SK-N-SH (cell line): ENCODE data around the gene FADD. TPM values are rescaled to one million over a fixed set of nuclear protein-coding genes. Genes with fewer than 3 reads are reported as not detected.

Source experiments
- CTCF ChIA-PET: fragments of 300-600, 350-600 bp; formaldehyde crosslinking; extraction: SDS; loops from one replicate; lab custom pipeline; 2021; lab: Yijun Ruan, JAX
- POLR2A ChIA-PET: fragments of 350-600 bp; sonication (Branson Sonifier 250); formaldehyde crosslinking; extraction: SDS; loops from one replicate; lab custom pipeline; 2020; ENCODE audit warnings: antibody characterized with exemption, inconsistent platforms; lab: Yijun Ruan, JAX
- DNase-seq: peaks from one replicate; pipeline ENCODE4 v3.0.0; 2012
- H2AFZ ChIP-seq: fragments of 200-600 bp; sonication (generic); 2 replicates; pipeline ENCODE4 v1.8.1; 2016; ENCODE audit warnings: antibody characterized with exemption, mild to moderate bottlenecking, low read depth
- H3F3A ChIP-seq: fragments of 200-600 bp; sonication (generic); replicated peaks from 2 replicates; pipeline ENCODE3; 2016; ENCODE audit warnings: antibody characterized with exemption, mild to moderate bottlenecking; ENCODE audit not compliant: insufficient read depth
- H3K27ac ChIP-seq, 2 experiments: fragments of 200-500 bp in 1 of 2; fragments of 200-600 bp in 1 of 2; sonication (Bioruptor generic) in 1 of 2; sonication (generic), shearing (Covaris generic) in 1 of 2; 2 replicates each; pipeline versions ENCODE4 v1.5.1 to v1.6.1; 2014 to 2016; ENCODE audit warnings: low read depth in 2 of 2, inconsistent platforms in 1 of 2, low read length in 1 of 2, mild to moderate bottlenecking in 1 of 2, mixed read lengths in 1 of 2
- H3K27me3 ChIP-seq: fragments of 200-600 bp; sonication (generic), shearing (Covaris generic); 2 replicates; pipeline ENCODE4 v1.6.1; 2016; ENCODE audit warnings: mixed run types; ENCODE audit not compliant: insufficient read depth
- H3K36me3 ChIP-seq, 2 experiments: fragments of 200-500 bp in 1 of 2; fragments of 200-600 bp in 1 of 2; sonication (Bioruptor generic) in 1 of 2; sonication (generic) in 1 of 2; replicated peaks in 1 of 2; 2 replicates each; pipeline versions ENCODE3 to v1.5.1; 2014 to 2016; ENCODE audit warnings: low read length in 1 of 2, mild to moderate bottlenecking in 1 of 2; ENCODE audit not compliant: insufficient read depth in 2 of 2, control insufficient read depth in 1 of 2
- H3K4me1 ChIP-seq, 2 experiments: fragments of 200-500 bp in 1 of 2; fragments of 200-600 bp in 1 of 2; sonication (Bioruptor generic) in 1 of 2; sonication (generic), shearing (Covaris generic) in 1 of 2; 2 replicates each; pipeline versions ENCODE4 v1.5.1 to v1.6.1; 2014 to 2016; ENCODE audit warnings: low read depth in 1 of 2, low read length in 1 of 2, mixed run types in 1 of 2; ENCODE audit not compliant: insufficient read depth in 2 of 2, control insufficient read depth in 1 of 2
- H3K4me2 ChIP-seq: fragments of 200-600 bp; sonication (generic), shearing (Covaris generic); 2 replicates; pipeline ENCODE4 v1.6.1; 2017; ENCODE audit warnings: mixed run types
- H3K4me3 ChIP-seq, 2 experiments: fragments of 200-500 bp in 1 of 2; fragments of 200-600 bp in 1 of 2; sonication (Bioruptor generic) in 1 of 2; sonication (generic), shearing (Covaris generic) in 1 of 2; 2 replicates each; pipeline versions ENCODE4 v1.5.1 to v1.8.1; 2014 to 2016; ENCODE audit warnings: low read depth in 2 of 2, inconsistent platforms in 1 of 2, low read length in 1 of 2, mild to moderate bottlenecking in 1 of 2, mixed read lengths in 1 of 2, moderate library complexity in 1 of 2
- H3K79me2 ChIP-seq: fragments of 200-600 bp; sonication (generic); 2 replicates; pipeline ENCODE4 v1.8.1; 2017; ENCODE audit warnings: mild to moderate bottlenecking; ENCODE audit not compliant: insufficient read depth
- H3K9ac ChIP-seq: fragments of 200-600 bp; sonication (generic); 2 replicates; pipeline ENCODE4 v1.6.1; 2017; ENCODE audit warnings: mixed run types
- H3K9me2 ChIP-seq: fragments of 200-600 bp; sonication (generic); 2 replicates; pipeline ENCODE4 v1.6.1; 2017; ENCODE audit warnings: mixed run types
- H3K9me3 ChIP-seq: fragments of 200-600 bp; sonication (generic); 2 replicates; pipeline ENCODE4 v1.6.1; 2017; ENCODE audit warnings: mixed run types, mild to moderate bottlenecking, moderate library complexity
- H4K20me1 ChIP-seq: fragments of 200-600 bp; sonication (generic); 2 replicates; pipeline ENCODE4 v1.6.1; 2017; ENCODE audit warnings: mild to moderate bottlenecking, mixed run types; ENCODE audit not compliant: insufficient read depth
- CHD2 ChIP-seq: fragments of 150-350 bp; IDR thresholded peaks from 2 replicates; pipeline ENCODE4 v1.6.1; 2018; ENCODE audit warnings: low read length; ENCODE audit not compliant: partially characterized antibody
- EP300 ChIP-seq, 2 experiments: IDR thresholded peaks; 2 replicates each; pipeline versions ENCODE4 v1.4.0 to v1.6.1; 2012; ENCODE audit warnings: borderline replicate concordance in 1 of 2, low read depth in 1 of 2, low read length in 1 of 2
- EZH2phosphoT487 ChIP-seq: fragments of 200-600 bp; sonication (generic); IDR thresholded peaks from 2 replicates; pipeline ENCODE4 v1.6.1; 2017; ENCODE audit warnings: low read depth, mixed run types, mild to moderate bottlenecking, antibody characterized with exemption, moderate library complexity, borderline replicate concordance
- FOSL2 ChIP-seq: IDR thresholded peaks from 2 replicates; pipeline ENCODE4 v1.4.0; 2012; ENCODE audit warnings: low read depth, mild to moderate bottlenecking, moderate library complexity, borderline replicate concordance
- FOXJ3 ChIP-seq: sonication (generic); formaldehyde crosslinking; IDR thresholded peaks from 2 replicates; pipeline ENCODE4 v1.5.1; 2020; ENCODE audit warnings: mild to moderate bottlenecking, missing genetic modification reagents
- FOXM1 ChIP-seq: IDR thresholded peaks from 2 replicates; pipeline ENCODE4 v1.4.0; 2012; ENCODE audit warnings: low read depth, mild to moderate bottlenecking
- GABPA ChIP-seq: IDR thresholded peaks from 2 replicates; pipeline ENCODE4 v1.4.0; 2012; ENCODE audit warnings: low read depth, mild to moderate bottlenecking
- JUND ChIP-seq: IDR thresholded peaks from 2 replicates; pipeline ENCODE4 v1.4.0; 2012
- PBX3 ChIP-seq: IDR thresholded peaks from 2 replicates; pipeline ENCODE4; 2012
- POLR2AphosphoS5 ChIP-seq: IDR thresholded peaks from 2 replicates; pipeline ENCODE4 v1.6.1; 2012; ENCODE audit warnings: low read depth, low read length
- REST ChIP-seq: IDR thresholded peaks from 2 replicates; pipeline ENCODE4 v1.6.1; 2012; ENCODE audit warnings: mild to moderate bottlenecking, low read depth, low read length, moderate library complexity
- SMC3 ChIP-seq: IDR thresholded peaks from 2 replicates; pipeline ENCODE4 v1.6.1; 2012; ENCODE audit warnings: low read depth, low read length, improper control_type of control experiment
- TCF12 ChIP-seq: IDR thresholded peaks from 2 replicates; pipeline ENCODE4 v1.4.0; 2012
- TEAD4 ChIP-seq: IDR thresholded peaks from 2 replicates; pipeline ENCODE4 v1.4.0; 2012; ENCODE audit warnings: mild to moderate bottlenecking, borderline replicate concordance; ENCODE audit not compliant: insufficient read depth
- USF2 ChIP-seq: fragments of 150-350 bp; IDR thresholded peaks from 2 replicates; pipeline ENCODE4 v1.6.1; 2017; ENCODE audit warnings: antibody characterized with exemption, low read length, low read depth, borderline replicate concordance
- YY1 ChIP-seq: IDR thresholded peaks from 2 replicates; pipeline ENCODE4 v1.4.0; 2012; ENCODE audit warnings: low read depth, mild to moderate bottlenecking
- ZBTB33 ChIP-seq: IDR thresholded peaks from 2 replicates; pipeline ENCODE4 v1.4.0; 2012; ENCODE audit warnings: low read depth, borderline replicate concordance
- WGBS: methylation state at CpG from one replicate; pipeline ENCODE4 v1.1.6; 2017; ENCODE audit warnings: low lambda C conversion rate; 5-methylcytosine and 5-hydroxymethylcytosine counted together
- polyA plus RNA-seq, 3 experiments: library from polyadenylated mRNA; depleted of rRNA; stranded (reverse); fragments of >200 nt; gene quantifications; 2 replicates each; pipeline ENCODE4 v1.2.3, GENCODE V29; 2012
- TF ChIP-seq, protein P1 (sequence below): fragments of 150-350 bp; IDR thresholded peaks from 2 replicates; pipeline ENCODE4 v1.6.1; 2016; ENCODE audit warnings: mild to moderate bottlenecking, low read depth, low read length

The FADD gene
- polyA plus RNA-seq, 1 of the 3 experiments (the other 2 are of a cell fraction), result 23.8 TPM

DNA sequence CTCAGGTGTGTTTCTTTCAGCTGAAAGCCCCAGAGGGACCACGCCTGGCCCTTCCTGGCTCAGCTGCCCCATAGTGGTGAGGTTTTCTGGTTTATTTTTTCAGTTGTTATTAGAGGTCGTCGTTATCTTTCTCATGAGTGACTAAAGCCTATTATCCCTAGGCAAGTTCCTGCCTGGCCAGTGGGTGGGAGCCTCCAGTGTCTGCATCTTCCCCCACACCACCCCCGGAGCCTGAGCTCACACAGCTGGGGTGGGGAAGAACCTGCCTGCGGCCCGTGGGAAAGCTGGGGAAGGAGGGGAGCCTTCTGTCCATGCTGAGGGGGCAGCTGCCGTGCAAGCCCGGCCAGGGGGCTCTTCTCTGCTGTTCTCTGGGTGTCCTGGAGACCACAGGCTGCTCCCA, 43.1 kb downstream of the FADD start:
- H3F3A ChIP-seq, result no peaks in the 10 kb centered on the region
- H3K27ac ChIP-seq, result no peak overlapping the region
- H3K4me1 ChIP-seq, result no peaks in the 10 kb centered on the region; a peak in 1 of 4 replicates
- no peaks in the 10 kb centered on the region; the same call in 1 of the 2 replicates for H3K27me3 ChIP-seq
- H2AFZ ChIP-seq, result no peak overlapping the region
- H4K20me1 ChIP-seq, result no peaks in the 10 kb centered on the region
- no peaks in the 10 kb centered on the region for H3K79me2 ChIP-seq
- H3K36me3 ChIP-seq, result no peaks in the 10 kb centered on the region
- no peaks in the 10 kb centered on the region for H3K9me2 ChIP-seq
- 49% methylated on average over 8 of the region's 8 CpGs for WGBS
- no peaks in the 10 kb centered on the region for H3K9me3 ChIP-seq
- TF ChIP-seq FOXM1, result no peak
- no peak for TF ChIP-seq FOXJ3 (CRISPR knock-in tag)
- no peak for TF ChIP-seq POLR2AphosphoS5
- no peak for TF ChIP-seq SMC3
- no peak for TF ChIP-seq CHD2
- TF ChIP-seq EP300 (IDR thresholded peaks at IDR 0.05; ENCODE audit: borderline replicate concordance in 1 of 2, low read depth in 1 of 2, low read length in 1 of 2), result no peak
- no peak for TF ChIP-seq FOSL2
- no peak for TF ChIP-seq YY1
- no peak for TF ChIP-seq REST
- TF ChIP-seq TEAD4, result no peak
- TF ChIP-seq, protein P1, sequence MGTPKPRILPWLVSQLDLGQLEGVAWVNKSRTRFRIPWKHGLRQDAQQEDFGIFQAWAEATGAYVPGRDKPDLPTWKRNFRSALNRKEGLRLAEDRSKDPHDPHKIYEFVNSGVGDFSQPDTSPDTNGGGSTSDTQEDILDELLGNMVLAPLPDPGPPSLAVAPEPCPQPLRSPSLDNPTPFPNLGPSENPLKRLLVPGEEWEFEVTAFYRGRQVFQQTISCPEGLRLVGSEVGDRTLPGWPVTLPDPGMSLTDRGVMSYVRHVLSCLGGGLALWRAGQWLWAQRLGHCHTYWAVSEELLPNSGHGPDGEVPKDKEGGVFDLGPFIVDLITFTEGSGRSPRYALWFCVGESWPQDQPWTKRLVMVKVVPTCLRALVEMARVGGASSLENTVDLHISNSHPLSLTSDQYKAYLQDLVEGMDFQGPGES, result no peak
- no peak for TF ChIP-seq JUND
- TF ChIP-seq EZH2phosphoT487, result no peak
- no peak for TF ChIP-seq GABPA
- TF ChIP-seq TCF12, result no peak
- TF ChIP-seq USF2, result no peak
- no peak for TF ChIP-seq ZBTB33
- TF ChIP-seq PBX3, result no peak
- no peak for DNase-seq
- H3K4me3 ChIP-seq, result no peak overlapping the region
- POLR2A ChIA-PET, result no interaction called here
- CTCF ChIA-PET, result no interaction called here
- H3K4me2 ChIP-seq, result no peak overlapping the region
- H3K9ac ChIP-seq, result no peak overlapping the region
